Activated T-cell treated with anti-CD3 and anti-CD28 coated beads, Interleukin-2, amount 50 U/mL, for 1 hour (primary cell): ENCODE measurements around the gene CDH12.
"Not testable (repeated sequence)": the region's sequence is repeated elsewhere in the genome, so short reads cannot be mapped to it uniquely, and the experiment has no call there.

ENCODE experiments used
- DNase-seq: peaks from one replicate; pipeline ENCODE4 v3.0.0-alpha.2; 2020

The CDH12 gene

DNA sequence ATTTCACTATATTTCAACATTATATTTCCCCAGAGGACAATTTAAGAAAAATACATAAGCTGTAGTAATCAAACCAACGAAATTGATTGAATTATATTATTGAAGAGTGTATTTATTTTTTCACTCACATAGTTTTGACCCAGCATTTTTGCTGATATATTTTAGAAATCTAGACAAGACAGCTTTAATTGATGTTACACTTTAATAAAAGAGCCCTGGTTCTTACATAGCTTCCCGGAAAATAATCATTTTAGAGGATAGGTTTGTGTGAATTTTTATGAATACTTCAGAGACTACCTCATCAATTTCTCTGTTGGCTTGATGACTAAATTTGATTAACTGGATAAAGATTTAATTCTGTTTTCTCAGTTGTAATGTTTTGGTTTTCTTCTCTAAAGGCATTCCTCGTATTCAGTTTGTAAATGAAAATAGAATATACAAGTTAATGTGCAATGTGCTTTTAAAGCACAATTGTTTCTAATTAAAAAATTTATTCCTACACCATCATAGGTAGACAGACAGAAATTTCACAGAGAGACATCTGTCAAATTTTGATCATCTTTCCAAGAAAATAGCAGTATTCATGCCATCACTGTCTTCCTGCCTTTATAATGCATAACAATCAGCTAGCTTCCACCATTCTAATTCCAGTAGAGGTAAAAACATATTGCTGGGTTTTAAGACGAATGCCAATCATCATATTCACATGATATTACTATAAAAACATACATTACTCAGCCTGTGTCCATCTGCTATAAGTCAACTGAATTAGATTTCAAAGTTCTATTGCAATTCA is 441.4 kb downstream of the CDH12 start:
- no peak for DNase-seq

DNA sequence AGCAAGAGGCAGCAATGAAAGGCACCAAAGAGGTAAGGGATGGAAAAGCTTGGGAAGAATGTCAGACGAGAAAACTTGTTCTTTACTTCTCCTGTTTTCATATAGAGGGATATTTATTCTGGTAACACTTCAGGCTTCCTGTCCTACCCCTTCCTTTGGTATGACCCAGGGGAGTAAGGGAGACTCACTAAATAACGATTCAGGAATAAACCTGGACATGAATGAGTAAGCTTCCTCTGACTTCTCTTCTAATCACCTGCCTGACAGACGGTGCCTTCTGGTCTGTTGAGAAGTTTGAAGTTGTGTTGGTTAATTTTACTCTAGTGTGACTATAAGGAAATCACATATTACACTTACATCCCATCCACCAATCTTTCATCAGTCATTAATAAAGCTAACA is 461.2 kb downstream of the CDH12 start:
- DNase-seq, result no peak

DNA sequence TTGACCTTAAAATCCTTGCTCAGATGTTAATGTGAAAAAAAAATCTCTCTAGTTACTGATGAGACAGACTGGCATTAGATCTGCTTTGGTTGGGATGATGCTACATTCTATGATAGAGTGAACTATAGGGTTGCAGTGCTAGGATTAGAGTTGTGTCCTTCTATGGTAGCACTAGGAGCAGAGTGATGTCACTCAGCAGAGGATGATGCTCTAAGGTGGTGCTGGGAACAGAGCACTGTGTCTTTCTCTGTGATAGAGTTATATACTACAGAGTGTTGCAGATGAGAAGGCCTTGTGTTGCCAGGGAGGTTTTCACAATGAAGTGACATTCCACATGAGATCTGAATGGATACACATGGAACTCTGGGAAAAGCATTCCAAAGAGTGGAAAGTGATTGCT is 462.3 kb downstream of the CDH12 start:
- DNase-seq, result no peak

DNA sequence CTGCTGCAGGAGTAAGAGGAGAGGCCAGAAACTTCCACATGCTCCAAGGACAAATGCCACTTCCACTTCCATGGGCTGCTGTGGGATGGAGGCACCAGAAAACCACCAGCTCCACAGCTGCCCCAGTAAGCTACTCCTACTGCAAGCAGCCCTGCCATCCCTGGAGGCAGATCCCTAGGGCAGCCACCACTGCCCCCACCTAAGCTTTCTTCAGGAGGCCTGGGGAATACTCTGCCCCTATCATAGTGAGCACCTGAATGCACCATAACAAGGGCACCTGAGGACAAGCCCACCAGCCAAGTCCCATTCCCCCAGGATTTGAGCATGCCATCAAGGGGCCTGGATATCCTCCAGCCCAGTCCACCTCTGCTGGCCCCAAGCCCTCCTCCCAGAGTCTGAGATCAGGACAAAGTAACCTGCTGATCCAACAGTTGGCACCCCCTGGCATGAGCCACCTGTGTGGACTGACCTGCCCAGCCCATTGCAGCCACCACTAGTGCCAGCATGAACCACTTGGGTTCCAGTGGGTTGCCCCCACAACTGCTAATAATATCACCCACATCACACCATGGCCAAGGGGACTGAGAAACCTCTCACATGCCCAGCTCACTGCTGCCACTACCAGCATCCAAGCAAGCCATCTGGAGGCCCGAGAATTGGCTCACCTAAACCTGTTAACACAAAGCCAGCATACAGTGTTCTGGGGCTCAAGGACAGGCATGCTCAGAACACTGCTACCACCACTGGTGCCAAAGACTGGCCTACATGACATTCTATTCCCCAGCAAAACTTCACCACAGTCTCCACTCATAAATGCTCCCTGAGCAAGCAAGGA is 480.1 kb downstream of the CDH12 start:
- DNase-seq, result no peak

DNA sequence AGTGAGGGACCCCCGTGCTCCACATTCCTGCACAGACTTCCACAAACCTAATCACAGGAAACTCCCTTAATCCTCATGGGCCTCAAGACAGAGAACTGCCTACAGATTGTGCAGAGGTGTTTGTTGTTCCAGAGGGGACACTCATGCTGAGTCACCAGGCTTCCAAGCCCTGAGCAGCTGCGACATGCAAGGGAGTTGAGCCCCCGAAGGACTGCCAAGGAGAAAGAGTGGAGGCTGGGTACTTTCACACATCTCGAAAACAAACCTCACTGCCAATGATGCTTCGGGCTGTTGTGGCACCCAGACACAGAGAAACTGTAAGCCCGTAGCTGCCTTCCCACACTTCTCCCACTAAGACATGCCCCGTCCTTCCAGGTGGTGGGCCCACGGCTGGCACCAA is 480.8 kb downstream of the CDH12 start:
- no peak for DNase-seq

DNA sequence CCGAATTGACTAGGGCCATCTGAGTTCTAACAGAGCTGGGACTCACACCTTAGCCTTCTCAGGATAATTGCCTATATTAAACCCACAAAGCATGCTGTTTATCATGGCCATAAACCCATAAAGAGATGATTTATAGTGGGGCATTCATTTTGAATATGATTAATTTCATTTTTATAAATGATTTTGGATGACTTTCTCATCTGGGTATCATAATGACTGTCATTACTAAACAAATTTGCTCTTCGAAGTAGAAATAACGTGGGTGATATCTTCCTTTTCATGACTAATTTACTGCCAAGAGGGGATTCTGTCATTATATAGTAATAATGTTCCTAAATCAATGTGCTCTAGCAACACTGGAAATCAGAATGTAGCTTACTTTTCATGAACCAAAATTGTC is 498.2 kb downstream of the CDH12 start:
- DNase-seq, result no peak

DNA sequence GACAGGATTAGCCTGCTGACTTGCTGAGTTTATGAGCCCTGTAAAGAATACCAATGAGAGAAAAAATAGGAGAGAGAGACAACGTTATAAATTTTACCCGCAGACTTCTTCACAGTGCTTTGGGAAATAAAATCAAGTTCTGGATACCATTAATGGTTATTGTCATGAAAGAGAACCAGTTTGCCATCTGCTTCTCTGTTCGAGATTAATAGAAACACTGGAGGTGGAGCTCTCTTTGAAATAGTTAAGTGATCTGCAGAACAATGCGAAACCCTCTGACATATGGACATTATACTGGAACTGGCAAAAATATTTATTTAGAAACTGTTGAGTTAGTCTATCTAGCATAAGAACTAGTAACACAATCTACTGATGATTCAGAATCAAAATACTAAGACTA is 500.7 kb downstream of the CDH12 start:
- no peak for DNase-seq

DNA sequence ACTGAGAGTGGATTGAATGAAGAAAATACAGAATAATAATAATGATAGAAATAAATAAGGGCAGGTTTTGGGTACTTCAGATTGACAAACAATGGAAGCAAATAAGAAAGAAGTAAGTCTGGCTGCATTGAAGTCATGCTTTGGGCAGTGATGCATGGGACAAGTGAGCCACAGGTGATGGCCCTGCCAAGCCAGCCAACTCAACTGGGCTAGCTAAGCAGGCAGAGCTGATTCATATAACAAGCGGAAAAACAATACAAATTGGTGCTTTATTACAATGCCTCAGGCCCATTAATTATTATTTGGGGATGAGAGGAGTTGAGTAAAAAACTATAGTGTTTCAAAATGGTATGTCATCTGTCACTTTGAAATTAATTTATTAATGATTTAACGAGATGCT is 502.0 kb downstream of the CDH12 start:
- DNase-seq, result no peak

DNA sequence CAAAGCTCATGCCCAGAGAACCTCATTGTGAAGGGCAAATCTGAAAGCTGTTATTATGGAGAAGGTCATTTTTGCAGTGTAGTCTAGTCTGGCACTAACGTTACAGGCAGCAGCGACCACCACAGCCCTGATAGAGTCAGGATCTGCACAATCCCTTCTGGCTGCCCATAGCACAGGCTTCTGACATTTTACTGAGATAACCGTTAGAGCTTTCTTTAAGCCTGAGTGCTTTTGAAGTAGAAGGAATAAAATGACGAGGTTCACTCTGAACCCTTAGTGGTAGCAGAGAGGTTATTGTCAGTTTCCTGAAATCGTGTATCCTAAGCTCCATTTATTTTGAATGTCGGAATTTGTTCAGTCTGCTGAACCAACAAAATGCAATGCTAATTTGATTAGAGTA is 505.1 kb downstream of the CDH12 start:
- no peak for DNase-seq

DNA sequence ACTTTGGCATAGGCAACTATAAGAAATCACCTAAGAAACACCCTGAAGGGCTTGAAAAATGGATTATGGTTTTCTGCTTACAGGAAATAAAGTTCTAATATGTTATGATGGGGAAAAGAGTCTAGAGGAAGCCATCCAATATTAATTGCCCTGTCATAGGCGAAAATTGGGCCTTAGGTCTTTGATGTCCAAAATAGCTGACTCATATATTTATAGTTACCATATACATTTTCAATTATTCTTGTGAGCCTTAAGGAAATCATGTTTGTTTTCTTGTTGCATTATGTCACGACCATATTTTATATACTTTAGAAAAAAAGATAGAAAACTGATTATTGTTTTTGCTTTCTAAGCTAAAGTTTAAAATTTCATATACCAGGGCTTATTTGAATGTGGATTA is 509.1 kb downstream of the CDH12 start:
- no peak for DNase-seq

DNA sequence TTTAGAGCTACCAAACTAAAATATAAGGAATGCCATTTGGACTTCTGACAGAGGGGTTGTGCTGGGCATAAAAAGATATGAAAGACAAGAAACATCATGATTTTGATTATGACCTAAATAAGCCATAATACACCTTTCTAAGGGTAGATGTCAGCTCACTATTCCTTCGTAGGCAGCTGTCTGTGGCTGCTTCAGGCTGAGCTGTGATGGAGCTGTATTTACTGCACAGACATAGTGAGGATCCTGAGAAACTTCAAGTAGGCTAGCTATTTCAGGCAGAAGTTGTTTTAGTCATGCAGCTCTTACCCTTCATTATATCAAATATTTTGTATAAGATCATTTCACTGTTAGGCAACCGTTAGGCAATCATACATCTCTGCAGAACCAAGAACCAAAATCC is 511.7 kb downstream of the CDH12 start:
- DNase-seq, result no peak

DNA sequence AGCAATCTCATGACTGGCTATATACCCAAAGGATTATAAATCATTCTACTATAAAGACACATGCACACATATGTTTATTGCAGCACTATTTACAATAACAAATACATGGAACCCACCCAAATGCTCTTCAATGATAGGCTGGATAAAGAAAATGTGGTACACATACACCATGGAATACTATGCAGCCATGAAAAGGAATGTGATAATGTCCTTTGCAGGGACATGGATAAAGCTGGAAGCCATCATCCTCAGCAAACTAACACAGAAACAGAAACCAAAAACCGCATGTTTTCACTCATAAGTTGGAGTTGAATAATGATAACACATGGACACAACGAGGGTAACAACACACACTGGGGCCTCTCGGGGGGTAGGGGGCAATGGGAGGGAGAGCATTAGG is 520.2 kb downstream of the CDH12 start:
- DNase-seq, result not testable (repeated sequence)

DNA sequence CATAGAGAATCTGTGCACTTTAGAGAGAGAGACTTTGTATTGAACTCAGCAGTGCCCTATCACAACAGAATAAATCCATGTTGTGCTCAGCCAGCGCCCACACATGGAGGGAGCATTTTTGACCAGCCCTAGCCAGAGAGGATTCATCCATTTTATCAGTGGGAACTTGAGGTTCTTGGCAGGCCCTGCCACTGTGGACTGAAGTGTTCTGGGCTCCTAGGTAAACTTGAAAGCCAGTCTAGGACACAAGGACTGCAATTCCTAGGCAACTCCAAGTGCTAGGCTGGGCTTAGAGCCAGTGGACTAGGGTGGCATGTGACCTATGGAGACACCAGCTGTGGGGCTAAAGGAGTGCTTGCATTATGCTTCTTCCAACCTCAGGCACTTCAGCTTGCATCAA is 523.5 kb downstream of the CDH12 start:
- no peak for DNase-seq

DNA sequence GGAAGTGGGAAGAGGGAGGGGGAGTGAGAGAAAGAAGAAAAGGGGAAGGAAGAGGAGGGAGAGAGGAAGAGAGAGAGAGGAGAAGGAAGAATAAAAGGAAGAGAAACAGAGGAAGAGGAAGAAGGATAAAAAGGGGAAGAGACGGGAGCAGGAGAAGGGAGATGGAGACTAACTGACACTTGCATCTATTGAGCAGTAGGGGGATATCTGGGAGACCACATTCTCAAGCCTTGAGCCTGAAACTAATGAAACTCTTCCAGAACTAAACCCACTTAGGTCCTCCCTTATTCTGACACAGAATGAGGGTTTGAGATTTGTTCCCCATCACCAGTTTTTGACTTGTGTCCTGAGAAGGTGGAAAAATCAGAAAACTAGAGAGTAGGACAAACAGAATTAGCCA is 533.3 kb downstream of the CDH12 start:
- DNase-seq, result no peak

DNA sequence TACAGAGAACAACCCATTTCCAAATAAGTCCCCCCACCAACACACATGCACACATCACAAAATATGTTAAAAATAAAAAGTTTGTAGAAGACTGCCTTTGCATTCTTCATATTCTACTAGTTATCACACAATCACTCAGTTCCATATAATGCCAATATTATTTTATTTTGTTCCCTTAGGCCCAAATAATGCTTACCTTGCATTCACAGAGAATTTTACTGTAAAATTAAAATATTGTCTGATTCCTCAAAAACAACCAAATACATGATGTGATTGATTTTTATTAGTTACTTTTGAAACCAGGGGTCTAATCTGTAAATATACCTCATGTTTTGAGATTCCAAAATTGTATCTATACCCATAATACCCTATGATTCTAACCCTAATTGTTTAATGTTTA is 536.9 kb downstream of the CDH12 start:
- DNase-seq, result no peak

DNA sequence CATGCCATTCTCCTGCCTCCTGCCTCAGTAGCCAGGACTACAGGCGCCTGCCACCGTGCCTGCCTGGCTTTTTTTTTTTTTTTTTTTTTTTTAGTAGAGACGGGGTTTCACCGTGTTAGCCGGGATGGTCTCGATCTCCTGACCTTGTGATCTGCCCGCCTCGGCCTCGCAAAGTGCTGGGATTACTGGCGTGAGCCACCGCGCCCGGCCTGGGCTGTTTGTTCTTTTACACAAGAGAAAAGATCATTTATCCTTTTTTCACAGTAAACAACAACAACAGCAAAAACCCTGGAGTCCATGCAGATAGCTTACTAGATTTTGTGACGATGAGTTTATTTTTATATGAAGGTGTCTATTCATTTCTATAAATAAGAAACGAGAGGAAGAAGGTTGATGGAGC is 538.1 kb downstream of the CDH12 start:
- not testable (repeated sequence) for DNase-seq

DNA sequence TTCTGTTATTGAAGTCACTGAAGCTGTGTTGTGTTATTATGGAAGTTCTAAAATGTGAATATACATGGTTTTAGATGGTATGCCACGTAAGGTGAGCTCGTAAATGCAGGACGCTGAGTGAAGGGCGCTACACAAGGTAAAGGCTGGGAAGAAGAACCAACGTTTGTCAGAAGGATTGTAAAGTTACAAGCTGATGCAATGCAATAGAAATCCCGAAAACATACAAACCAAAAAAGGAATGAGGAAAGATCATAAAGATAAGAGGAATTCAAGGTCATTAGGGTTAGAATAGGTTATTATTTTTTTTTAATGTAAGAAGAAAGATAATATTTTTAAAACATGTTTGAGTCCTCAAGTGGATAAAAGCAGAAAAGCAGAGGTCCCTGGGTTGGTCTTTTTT is 538.6 kb downstream of the CDH12 start:
- no peak for DNase-seq

DNA sequence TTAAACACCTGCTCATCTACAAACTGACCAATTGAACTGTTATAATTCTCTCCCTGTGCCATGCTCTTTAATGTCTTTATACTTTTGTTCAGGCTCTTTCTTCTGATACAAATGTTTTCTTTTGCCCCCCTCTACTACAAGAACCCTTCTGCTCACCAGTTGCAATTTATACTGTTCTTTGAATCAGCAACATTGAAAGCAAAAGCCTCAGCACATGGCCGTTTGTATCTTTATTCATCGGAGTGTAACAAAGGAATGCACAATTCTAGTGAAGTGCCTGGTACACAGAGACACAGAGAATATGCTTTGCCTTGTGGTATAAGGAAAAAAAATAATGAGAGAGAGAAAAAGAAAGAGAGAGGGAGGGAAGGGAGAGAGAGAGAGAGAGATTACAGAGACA is 547.1 kb downstream of the CDH12 start:
- DNase-seq, result no peak

DNA sequence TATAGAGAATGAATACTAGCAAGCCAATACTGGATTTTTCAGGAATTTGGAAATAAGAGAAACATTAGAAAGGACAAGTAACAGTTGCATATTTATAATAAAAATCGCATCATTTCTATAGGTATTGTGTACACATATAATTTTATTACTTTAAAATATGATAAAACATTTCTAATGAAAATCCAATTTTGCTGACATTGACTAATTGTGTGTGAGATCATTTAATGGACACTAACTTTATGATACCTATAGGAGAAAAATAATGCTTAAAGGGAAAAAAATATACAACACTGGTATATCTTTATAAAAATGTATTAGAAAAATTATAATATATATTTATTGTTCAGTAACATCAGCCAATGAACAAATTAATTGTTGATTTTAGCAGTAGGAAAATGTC is 557.3 kb downstream of the CDH12 start:
- no peak for DNase-seq

DNA sequence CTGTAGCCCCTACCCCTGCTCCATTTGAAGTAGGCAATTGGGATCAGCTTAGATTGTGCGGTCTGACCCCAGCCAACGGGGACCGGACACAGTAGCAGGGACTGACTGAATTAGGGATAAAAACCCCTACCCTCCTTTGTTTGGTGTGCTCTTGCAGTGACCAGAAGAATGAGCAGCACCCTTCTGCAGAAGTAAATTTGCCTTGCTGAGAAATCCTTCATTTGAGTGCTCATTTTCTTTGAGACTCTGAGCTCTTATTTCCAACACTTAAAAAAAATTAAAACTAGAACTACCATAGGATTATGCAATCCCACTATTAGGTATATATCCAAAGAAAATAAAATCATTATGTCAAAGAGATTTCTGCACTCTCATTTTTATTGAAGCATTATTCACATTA is 560.0 kb downstream of the CDH12 start:
- DNase-seq, result no peak

DNA sequence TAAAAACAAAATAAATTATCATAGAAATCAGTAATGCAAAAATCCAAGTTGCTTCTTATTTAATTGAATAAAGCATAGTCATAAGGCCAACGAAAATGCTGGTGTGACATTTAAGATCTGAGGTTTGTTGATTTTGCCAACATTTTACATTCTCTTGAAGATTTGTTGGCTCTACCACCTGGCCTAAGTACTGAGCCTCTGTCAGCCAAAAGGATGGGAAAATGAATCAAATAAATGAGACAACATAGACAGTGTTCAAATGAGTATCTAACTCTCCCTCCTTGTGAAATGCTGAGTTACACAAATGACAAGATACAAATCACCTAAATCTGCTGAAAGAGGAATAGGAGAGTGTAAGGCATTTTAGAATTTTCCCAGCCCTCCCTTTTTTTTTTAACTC is 575.0 kb downstream of the CDH12 start:
- DNase-seq, result no peak

DNA sequence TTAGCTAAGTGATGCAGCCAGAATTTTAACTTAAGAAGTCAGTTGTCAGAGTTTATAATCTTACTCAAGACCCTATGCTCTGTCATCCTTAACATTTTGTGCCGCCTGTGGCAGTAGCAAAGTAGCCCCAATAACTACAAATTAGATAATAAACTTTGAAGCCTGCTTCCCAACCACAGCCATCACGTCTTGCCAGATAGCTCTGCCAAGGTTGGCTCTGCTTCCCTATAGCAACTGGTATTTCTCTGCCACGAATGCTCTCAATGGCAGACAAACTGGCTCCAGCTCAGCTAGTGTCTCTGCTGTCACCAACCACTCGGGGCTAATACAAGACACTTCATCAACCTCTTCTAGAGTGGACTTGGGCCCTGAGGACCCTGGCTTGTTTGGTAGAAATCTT is 576.1 kb downstream of the CDH12 start:
- DNase-seq, result no peak

DNA sequence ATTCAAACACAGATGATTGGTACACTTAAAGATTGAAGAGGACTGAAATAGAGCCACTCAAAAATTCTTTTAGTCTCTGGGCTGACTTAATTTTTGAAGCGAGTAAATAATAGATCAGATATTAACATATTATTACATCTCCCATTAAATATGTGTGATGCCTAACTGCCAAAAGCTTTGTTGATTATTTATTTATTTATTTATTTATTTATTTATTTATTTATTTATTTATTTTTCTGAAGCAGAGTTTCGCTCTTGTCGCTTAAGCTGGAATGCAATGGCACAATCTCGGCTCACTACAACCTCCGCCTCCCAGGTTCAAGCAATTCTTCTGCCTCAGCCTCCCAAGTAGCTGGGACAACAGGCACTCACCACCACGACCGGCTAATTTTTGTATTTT is 587.3 kb downstream of the CDH12 start:
- not testable (repeated sequence) for DNase-seq

DNA sequence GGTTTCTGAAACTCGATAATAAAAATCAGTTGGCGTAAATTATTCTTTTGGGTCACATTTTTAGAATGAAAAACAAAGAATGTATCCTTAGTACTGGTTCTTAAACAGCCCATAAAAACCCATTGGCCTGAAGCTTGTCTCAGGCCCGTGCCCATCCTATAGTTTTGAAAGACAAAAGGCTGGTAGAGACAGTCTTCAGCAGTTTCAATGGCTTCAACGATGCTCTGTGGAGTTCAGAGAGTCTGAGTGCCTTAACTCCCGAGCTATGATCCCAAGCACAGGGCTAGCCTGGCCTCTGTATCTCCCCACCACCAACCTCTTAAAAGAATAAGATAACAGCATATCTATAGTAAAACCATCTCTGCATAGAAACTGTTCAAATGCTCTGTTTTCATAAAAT is 595.0 kb downstream of the CDH12 start:
- DNase-seq, result no peak

DNA sequence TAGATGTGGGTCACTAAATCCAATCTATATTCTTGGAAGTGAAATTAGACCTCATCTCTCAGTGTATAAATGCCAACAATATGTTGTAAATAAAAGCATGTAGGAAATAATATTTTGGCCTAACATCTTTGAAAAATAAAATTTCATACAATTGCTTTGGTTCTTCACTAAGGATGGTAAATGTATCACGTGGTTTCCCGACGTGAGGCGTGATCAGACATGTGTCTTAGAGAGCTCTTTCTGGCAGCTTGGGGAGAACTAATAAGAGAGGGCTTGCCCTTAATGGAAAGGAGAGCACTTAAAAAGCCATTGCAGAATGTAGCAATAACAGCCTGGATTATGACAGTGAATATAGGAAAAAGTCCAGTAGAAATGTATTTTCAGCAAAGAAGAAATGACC is 602.6 kb downstream of the CDH12 start:
- no peak for DNase-seq
